LNCaP clone FGC (cell line): ENCODE data around the gene PRIMA1.

ENCODE experiments used
- DNase-seq: peaks from one replicate; pipeline ENCODE4 v3.0.0-alpha.2; 2011; ENCODE audit warnings: low read depth
- H3K4me3 ChIP-seq: 2 replicates; pipeline ENCODE4 v1.5.1; 2011; ENCODE audit warnings: mild to moderate bottlenecking, low read depth, low read length, control low read depth
- CTCF ChIP-seq: IDR thresholded peaks from 2 replicates; pipeline ENCODE4 v1.5.1; 2012; ENCODE audit warnings: mild to moderate bottlenecking; ENCODE audit not compliant: control insufficient read depth, insufficient read depth; ENCODE audit errors: extremely low read depth

The PRIMA1 gene

GRCh38 chr14:93693914-93694313 lies 94.4 kb downstream of the PRIMA1 start:
- DNase-seq = no peak
- H3K4me3 ChIP-seq = no peak overlapping the region
- TF ChIP-seq CTCF = no peak

GRCh38 chr14:93691042-93691780 lies 97.1 kb downstream of the PRIMA1 start:
- H3K4me3 ChIP-seq = no peak overlapping the region
- DNase-seq = no peak
- TF ChIP-seq CTCF = peak; percentile 35

GRCh38 chr14:93690146-93690545 lies 98.1 kb downstream of the PRIMA1 start:
- no peak for DNase-seq
- TF ChIP-seq CTCF = no peak
- H3K4me3 ChIP-seq = no peak overlapping the region

GRCh38 chr14:93688820-93689219 lies 99.5 kb downstream of the PRIMA1 start:
- TF ChIP-seq CTCF = no peak
- no peak overlapping the region for H3K4me3 ChIP-seq
- no peak for DNase-seq

- no peak for DNase-seq
- no peak overlapping the region for H3K4me3 ChIP-seq
- TF ChIP-seq CTCF = no peak
These were observed 100.0 kb downstream of the PRIMA1 start for GRCh38 chr14:93688239-93688666.

- TF ChIP-seq CTCF = no peak
- DNase-seq = no peak
- no peak overlapping the region for H3K4me3 ChIP-seq
These were observed 102.0 kb downstream of the PRIMA1 start for GRCh38 chr14:93686268-93686667.
